ENCODE data around the gene FGF14.
A peak's percentile ranks its signal among the peaks of the same experiment; 100 is the strongest.

The FGF14 gene

GRCh38 chr13:101775267-101775666, 626.6 kb downstream of the FGF14 start:
- H3K36me3 ChIP-seq (ENCODE audit: control insufficient read depth in 1 of 2, insufficient read depth in 2 of 2, low read length in 2 of 2) = no peaks in the 10 kb centered on the region
- no peak overlapping the region for H3K9ac ChIP-seq (ENCODE audit: low read length)
- no peak overlapping the region for H3K27ac ChIP-seq (ENCODE audit: low read depth, low read length)
- H3K14ac ChIP-seq (ENCODE audit: low read length) = no peak overlapping the region
- no peak overlapping the region for H3K23ac ChIP-seq (ENCODE audit: low read length)
- H3K79me1 ChIP-seq (ENCODE audit: low read length) = no peaks in the 10 kb centered on the region
- H3K4me3 ChIP-seq (ENCODE audit: low read depth, low read length) = no peak overlapping the region
- no peak overlapping the region for H4K8ac ChIP-seq (ENCODE audit: low read depth, low read length)
- no peak overlapping the region for H4K91ac ChIP-seq (ENCODE audit: low read depth, low read length)
- H3K9me3 ChIP-seq (ENCODE audit: insufficient read depth, low read depth, low read length) = no peaks in the 10 kb centered on the region
- no peaks in the 10 kb centered on the region for H3K27me3 ChIP-seq (ENCODE audit: insufficient read depth, low read length)
- H2AFZ ChIP-seq (ENCODE audit: insufficient read depth, low read length, poor library complexity) = no peak overlapping the region
- H3K18ac ChIP-seq (ENCODE audit: low read length) = no peak overlapping the region
- no peak overlapping the region for H3K4ac ChIP-seq (ENCODE audit: low read depth, low read length)
- no peak overlapping the region for H2BK120ac ChIP-seq (ENCODE audit: insufficient read depth, low read length, poor library complexity)
- no peaks in the 10 kb centered on the region for H3K4me1 ChIP-seq (ENCODE audit: control insufficient read depth in 1 of 2, insufficient read depth in 2 of 2, low read length in 2 of 2)
- H3K4me2 ChIP-seq (ENCODE audit: low read length) = no peak overlapping the region
- H2BK5ac ChIP-seq (ENCODE audit: low read depth, low read length, poor library complexity) = no peak overlapping the region
- DNase-seq = no peak
- H2BK12ac ChIP-seq (ENCODE audit: low read length) = no peak overlapping the region
- H4K12ac ChIP-seq (ENCODE audit: low read depth, low read length) = no peak overlapping the region
- WGBS (ENCODE audit: extremely low coverage, insufficient coverage, insufficient read length) = no CpG with 5 or more reads among the region's 1 CpG
- H3K79me2 ChIP-seq (ENCODE audit: control insufficient read depth, insufficient read depth, low read length, poor library complexity) = no peaks in the 10 kb centered on the region
- H2AK5ac ChIP-seq (ENCODE audit: low read length) = no peak overlapping the region

DNA sequence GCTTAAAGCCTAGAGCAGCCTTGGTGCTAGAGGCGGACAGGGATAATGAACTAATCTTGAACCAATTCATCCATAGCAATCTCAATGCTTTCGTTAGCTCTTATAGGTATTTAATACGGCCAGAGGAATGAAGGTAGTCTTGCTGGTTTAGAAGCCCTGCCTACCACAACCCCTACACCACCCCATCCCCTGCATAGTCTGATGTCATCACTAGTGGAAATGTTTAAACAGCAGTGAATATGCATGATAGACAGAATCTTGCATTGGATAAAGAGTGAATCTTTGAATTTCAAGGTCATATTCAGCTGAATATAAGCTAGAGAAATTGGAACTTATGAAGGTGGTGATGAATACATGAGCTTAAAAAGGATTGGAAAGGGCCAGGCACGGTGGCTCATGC, 627.5 kb downstream of the FGF14 start:
- Histone ChIP-seq H3K9ac (ENCODE audit: low read length) (no peak overlapping the region), H4K8ac (ENCODE audit: low read depth, low read length) (no peak overlapping the region), H2AK5ac (ENCODE audit: low read length) (no peak overlapping the region), H3K4ac (ENCODE audit: low read depth, low read length) (no peak overlapping the region), H3K23ac (ENCODE audit: low read length) (no peak overlapping the region), H2BK12ac (ENCODE audit: low read length) (no peak overlapping the region), H3K27me3 (ENCODE audit: insufficient read depth, low read length) (no peaks in the 10 kb centered on the region), H2BK120ac (ENCODE audit: insufficient read depth, low read length, poor library complexity) (no peak overlapping the region), H3K4me1 (ENCODE audit: control insufficient read depth in 1 of 2, insufficient read depth in 2 of 2, low read length in 2 of 2) (no peaks in the 10 kb centered on the region), H3K18ac (ENCODE audit: low read length) (no peak overlapping the region), H2AFZ (ENCODE audit: insufficient read depth, low read length, poor library complexity) (no peak overlapping the region), H2BK5ac (ENCODE audit: low read depth, low read length, poor library complexity) (no peak overlapping the region), H3K79me1 (ENCODE audit: low read length) (no peaks in the 10 kb centered on the region), H4K12ac (ENCODE audit: low read depth, low read length) (no peak overlapping the region), H3K4me2 (ENCODE audit: low read length) (no peak overlapping the region), H3K9me3 (ENCODE audit: insufficient read depth, low read depth, low read length) (no peaks in the 10 kb centered on the region), H3K27ac (ENCODE audit: low read depth, low read length) (no peak overlapping the region), H3K79me2 (ENCODE audit: control insufficient read depth, insufficient read depth, low read length, poor library complexity) (no peaks in the 10 kb centered on the region), H3K14ac (ENCODE audit: low read length) (no peak overlapping the region), H3K36me3 (ENCODE audit: control insufficient read depth in 1 of 2, insufficient read depth in 2 of 2, low read length in 2 of 2) (no peaks in the 10 kb centered on the region), H3K4me3 (ENCODE audit: low read depth, low read length) (no peak overlapping the region), H4K91ac (ENCODE audit: low read depth, low read length) (no peak overlapping the region)
- WGBS (ENCODE audit: extremely low coverage, insufficient coverage, insufficient read length) = no CpG with 5 or more reads among the region's 4 CpGs
- DNase-seq = no peak

- Histone ChIP-seq H3K18ac (ENCODE audit: low read length) (no peak overlapping the region), H3K14ac (ENCODE audit: low read length) (no peak overlapping the region), H3K4me2 (ENCODE audit: low read length) (no peak overlapping the region), H3K23ac (ENCODE audit: low read length) (no peak overlapping the region), H3K79me1 (ENCODE audit: low read length) (no peaks in the 10 kb centered on the region), H3K36me3 (ENCODE audit: control insufficient read depth in 1 of 2, insufficient read depth in 2 of 2, low read length in 2 of 2) (no peaks in the 10 kb centered on the region), H3K27ac (ENCODE audit: low read depth, low read length) (no peak overlapping the region), H3K4ac (ENCODE audit: low read depth, low read length) (no peak overlapping the region), H3K9ac (ENCODE audit: low read length) (no peak overlapping the region), H2AK5ac (ENCODE audit: low read length) (no peak overlapping the region), H3K4me3 (ENCODE audit: low read depth, low read length) (no peak overlapping the region), H2BK120ac (ENCODE audit: insufficient read depth, low read length, poor library complexity) (no peak overlapping the region), H2BK5ac (ENCODE audit: low read depth, low read length, poor library complexity) (no peak overlapping the region), H3K27me3 (ENCODE audit: insufficient read depth, low read length) (no peaks in the 10 kb centered on the region), H3K79me2 (ENCODE audit: control insufficient read depth, insufficient read depth, low read length, poor library complexity) (no peaks in the 10 kb centered on the region), H3K4me1 (ENCODE audit: control insufficient read depth in 1 of 2, insufficient read depth in 2 of 2, low read length in 2 of 2) (no peaks in the 10 kb centered on the region), H4K8ac (ENCODE audit: low read depth, low read length) (no peak overlapping the region), H4K12ac (ENCODE audit: low read depth, low read length) (no peak overlapping the region), H4K91ac (ENCODE audit: low read depth, low read length) (no peak overlapping the region), H2AFZ (ENCODE audit: insufficient read depth, low read length, poor library complexity) (no peak overlapping the region), H2BK12ac (ENCODE audit: low read length) (no peak overlapping the region), H3K9me3 (ENCODE audit: insufficient read depth, low read depth, low read length) (no peaks in the 10 kb centered on the region)
- WGBS (ENCODE audit: extremely low coverage, insufficient coverage, insufficient read length) = no CpG with 5 or more reads among the region's 2 CpGs
- peak; percentile 13 to 84 for DNase-seq
Measured at GRCh38 chr13:101773062-101773461, 628.8 kb downstream of the FGF14 start.

GRCh38 chr13:101767131-101767530, 634.7 kb downstream of the FGF14 start:
- Histone ChIP-seq H4K91ac (ENCODE audit: low read depth, low read length) (no peak overlapping the region), H2AK5ac (ENCODE audit: low read length) (no peak overlapping the region), H3K4me3 (ENCODE audit: low read depth, low read length) (no peak overlapping the region), H3K14ac (ENCODE audit: low read length) (no peak overlapping the region), H3K79me2 (ENCODE audit: control insufficient read depth, insufficient read depth, low read length, poor library complexity) (no peaks in the 10 kb centered on the region), H3K9ac (ENCODE audit: low read length) (no peak overlapping the region), H3K9me3 (ENCODE audit: insufficient read depth, low read depth, low read length) (peaks cover 1% of the 10 kb centered on the region), H3K4ac (ENCODE audit: low read depth, low read length) (no peak overlapping the region), H2BK12ac (ENCODE audit: low read length) (no peak overlapping the region), H3K18ac (ENCODE audit: low read length) (no peak overlapping the region), H3K27ac (ENCODE audit: low read depth, low read length) (no peak overlapping the region), H2AFZ (ENCODE audit: insufficient read depth, low read length, poor library complexity) (no peak overlapping the region), H4K8ac (ENCODE audit: low read depth, low read length) (no peak overlapping the region), H3K36me3 (ENCODE audit: control insufficient read depth in 1 of 2, insufficient read depth in 2 of 2, low read length in 2 of 2) (no peaks in the 10 kb centered on the region), H3K4me2 (ENCODE audit: low read length) (no peak overlapping the region), H3K23ac (ENCODE audit: low read length) (no peak overlapping the region), H2BK5ac (ENCODE audit: low read depth, low read length, poor library complexity) (no peak overlapping the region), H2BK120ac (ENCODE audit: insufficient read depth, low read length, poor library complexity) (no peak overlapping the region), H3K4me1 (ENCODE audit: control insufficient read depth in 1 of 2, insufficient read depth in 2 of 2, low read length in 2 of 2) (peaks cover 0 to 4% of the 10 kb centered on the region in 2 experiments), H3K27me3 (ENCODE audit: insufficient read depth, low read length) (no peaks in the 10 kb centered on the region), H3K79me1 (ENCODE audit: low read length) (no peaks in the 10 kb centered on the region), H4K12ac (ENCODE audit: low read depth, low read length) (no peak overlapping the region)
- DNase-seq = no peak
- WGBS (ENCODE audit: extremely low coverage, insufficient coverage, insufficient read length) = no CpG with 5 or more reads among the region's 4 CpGs
